WTC11 (cell line): ENCODE measurements around the gene MCM3AP. TPM values are rescaled to one million over a fixed set of nuclear protein-coding genes. Genes with fewer than 3 reads are reported as not detected.
A peak's percentile ranks its signal among the peaks of the same experiment; 100 is the strongest.

Experiments
- ATAC-seq: fragments of 200-7000 bp; cut with Tn5 transposase; 2 replicates; pipeline ENCODE4 v1.10.0; 2021; ENCODE audit warnings: mild to moderate bottlenecking, moderate library complexity
- CTCF ChIA-PET: fragments of 300-600 bp; sonication (Branson Sonifier 250); formaldehyde crosslinking; loops from one replicate; lab custom pipeline; 2021; ENCODE audit warnings: antibody characterized with exemption; lab: Charles Lee
- POLR2A ChIA-PET: fragments of 350-600 bp; sonication (Branson Sonifier 250); formaldehyde crosslinking; loops from one replicate; lab custom pipeline; 2021; ENCODE audit warnings: antibody characterized with exemption; lab: Charles Lee
- DNase-seq: peaks from one replicate; pipeline ENCODE4 v3.0.0; 2021; ENCODE audit warnings: low spot score
- H3K27ac Mint-ChIP-seq: 2 replicates; pipeline ENCODE4 v1.8.0; 2021; ENCODE audit warnings: mixed read lengths
- H3K27me3 Mint-ChIP-seq: 2 replicates; pipeline ENCODE4 v1.8.0; 2021; ENCODE audit warnings: low read depth, mild to moderate bottlenecking, moderate library complexity, mixed read lengths
- H3K36me3 Mint-ChIP-seq: 2 replicates; pipeline ENCODE4 v1.8.0; 2021; ENCODE audit warnings: mixed read lengths
- H3K4me1 Mint-ChIP-seq: 2 replicates; pipeline ENCODE4 v1.8.0; 2022; ENCODE audit warnings: mixed read lengths
- H3K4me3 Mint-ChIP-seq: 2 replicates; pipeline ENCODE4 v1.8.0; 2021; ENCODE audit warnings: mild to moderate bottlenecking, moderate library complexity, mixed read lengths
- H3K9me3 Mint-ChIP-seq: 2 replicates; pipeline ENCODE4 v1.8.0; 2021; ENCODE audit warnings: mixed read lengths
- CBFB ChIP-seq: sonication (generic); formaldehyde crosslinking; IDR thresholded peaks from 2 replicates; pipeline ENCODE4 v1.8.1; 2022; ENCODE audit warnings: mild to moderate bottlenecking, low read depth, missing genetic modification reagents
- ETV6 ChIP-seq: sonication (generic); formaldehyde crosslinking; IDR thresholded peaks from 2 replicates; pipeline ENCODE4 v1.8.1; 2022; ENCODE audit warnings: mild to moderate bottlenecking, missing genetic modification reagents
- GRHL2 ChIP-seq: fragments of 250-450 bp; sonication (Bioruptor Pico); IDR thresholded peaks from 2 replicates; pipeline ENCODE4 v1.8.0; 2022; ENCODE audit warnings: mild to moderate bottlenecking, moderate library complexity; ENCODE audit not compliant: insufficient replicate concordance, severe bottlenecking
- HMGA2 ChIP-seq: fragments of 250-450 bp; sonication (Bioruptor Pico); IDR thresholded peaks from 2 replicates; pipeline ENCODE4 v1.4.0; 2021; ENCODE audit warnings: mild to moderate bottlenecking, moderate library complexity
- KAT7 ChIP-seq: sonication (generic); formaldehyde crosslinking; IDR thresholded peaks from 2 replicates; pipeline ENCODE4 v1.8.1; 2023; ENCODE audit warnings: missing genetic modification reagents, mild to moderate bottlenecking, borderline replicate concordance
- NR1H2 ChIP-seq: sonication (generic); formaldehyde crosslinking; IDR thresholded peaks from 2 replicates; pipeline ENCODE4 v1.9.0; 2021; ENCODE audit warnings: mild to moderate bottlenecking, moderate library complexity, missing genetic modification reagents
- NR2C2 ChIP-seq: sonication (generic); formaldehyde crosslinking; IDR thresholded peaks from 2 replicates; pipeline ENCODE4 v1.8.0; 2022; ENCODE audit warnings: mild to moderate bottlenecking, missing genetic modification reagents
- RORB ChIP-seq: fragments of 250-450 bp; sonication (Bioruptor Pico); IDR thresholded peaks from 2 replicates; pipeline ENCODE4 v1.9.0; 2021; ENCODE audit warnings: mild to moderate bottlenecking
- TEAD1 ChIP-seq: sonication (generic); formaldehyde crosslinking; IDR thresholded peaks from 2 replicates; pipeline ENCODE4 v1.8.0; 2022; ENCODE audit warnings: mild to moderate bottlenecking, missing genetic modification reagents
- TP53 ChIP-seq: sonication (generic); formaldehyde crosslinking; IDR thresholded peaks from 2 replicates; pipeline ENCODE4 v1.8.1; 2023; ENCODE audit warnings: mild to moderate bottlenecking, missing genetic modification reagents
- ZBTB21 ChIP-seq: sonication (generic); formaldehyde crosslinking; IDR thresholded peaks from 2 replicates; pipeline ENCODE4 v1.8.1; 2023; ENCODE audit warnings: mild to moderate bottlenecking, missing genetic modification reagents, borderline replicate concordance
- ZNF263 ChIP-seq: sonication (generic); formaldehyde crosslinking; IDR thresholded peaks from 2 replicates; pipeline ENCODE4 v1.8.1; 2022; ENCODE audit warnings: low read depth, mild to moderate bottlenecking, moderate library complexity, missing genetic modification reagents
- ZNF396 ChIP-seq: fragments of 250-450 bp; sonication (Bioruptor Pico); IDR thresholded peaks from 2 replicates; pipeline ENCODE4 v1.8.0; 2021; ENCODE audit warnings: mild to moderate bottlenecking, moderate library complexity, borderline replicate concordance
- ZNF423 ChIP-seq: fragments of 250-450 bp; sonication (Bioruptor Pico); IDR thresholded peaks from 2 replicates; pipeline ENCODE4 v2.1.2; 2022; ENCODE audit warnings: mild to moderate bottlenecking, moderate library complexity
- ZNF671 ChIP-seq: fragments of 250-450 bp; sonication (Bioruptor Pico); IDR thresholded peaks from 2 replicates; pipeline ENCODE4 v1.8.0; 2021; ENCODE audit warnings: mild to moderate bottlenecking
- total RNA-seq: library from RNA; stranded (reverse); gene quantifications from 3 replicates; pipeline ENCODE4 v1.2.3, GENCODE V29; 2021
- TF ChIP-seq, protein P1 (sequence below): sonication (generic); formaldehyde crosslinking; IDR thresholded peaks from 2 replicates; pipeline ENCODE4 v1.8.1; 2023; ENCODE audit warnings: mild to moderate bottlenecking, moderate library complexity, missing genetic modification reagents
- TF ChIP-seq, protein P2 (sequence below): sonication (generic); formaldehyde crosslinking; IDR thresholded peaks from 2 replicates; pipeline ENCODE4 v1.8.0; 2022; ENCODE audit warnings: mild to moderate bottlenecking, missing genetic modification reagents
- TF ChIP-seq, protein P3 (sequence below): sonication (generic); formaldehyde crosslinking; IDR thresholded peaks from 2 replicates; pipeline ENCODE4 v1.8.1; 2023; ENCODE audit warnings: mild to moderate bottlenecking, missing genetic modification reagents
- TF ChIP-seq, protein P4 (sequence below): sonication (generic); formaldehyde crosslinking; IDR thresholded peaks from 2 replicates; pipeline ENCODE4 v1.8.1; 2023; ENCODE audit warnings: mild to moderate bottlenecking, missing genetic modification reagents, borderline replicate concordance
- TF ChIP-seq, protein P5 (sequence below): sonication (generic); formaldehyde crosslinking; IDR thresholded peaks from 2 replicates; pipeline ENCODE4 v1.8.0; 2023; ENCODE audit warnings: missing genetic modification reagents

Gene MCM3AP
- total RNA-seq, 1 experiment from 2014 or later, result 167 TPM

DNA sequence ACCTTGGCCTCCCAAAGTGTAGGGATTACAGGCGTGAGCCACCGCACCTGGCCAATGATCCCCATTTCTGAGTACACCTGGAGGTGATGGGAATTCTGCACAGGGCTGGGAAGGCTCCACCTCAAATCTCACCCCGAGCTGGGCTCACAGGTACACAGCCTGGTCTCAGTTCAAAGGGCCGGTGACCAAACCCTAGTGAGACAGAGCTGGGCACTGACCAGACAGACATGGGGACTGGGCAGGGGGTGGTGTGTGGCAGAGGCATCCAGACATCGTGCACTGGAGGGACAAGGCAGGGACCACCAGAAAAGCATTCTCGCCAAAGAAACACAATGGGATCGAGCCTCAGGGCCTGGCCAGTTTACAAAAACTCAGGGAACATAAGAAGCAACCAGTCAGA is 74.0 kb downstream of the MCM3AP start:
- Mint-ChIP-seq H3K27ac (no peak overlapping the region), H3K36me3 (peaks cover 15% of the 10 kb centered on the region), H3K9me3 (no peaks in the 10 kb centered on the region), H3K27me3 (no peaks in the 10 kb centered on the region), H3K4me1 (no peaks in the 10 kb centered on the region), H3K4me3 (no peak overlapping the region)
- ChIA-PET POLR2A (no interaction called here), CTCF (interaction anchor here (1.1 to 2.0 kb wide), 3 partner anchors 63 to 69 kb away, joined by 3 to 7 read pairs (median 3); no protein-coding TSS in a partner anchor)
- peak; percentile 4 for DNase-seq
- TF ChIP-seq, protein P1, sequence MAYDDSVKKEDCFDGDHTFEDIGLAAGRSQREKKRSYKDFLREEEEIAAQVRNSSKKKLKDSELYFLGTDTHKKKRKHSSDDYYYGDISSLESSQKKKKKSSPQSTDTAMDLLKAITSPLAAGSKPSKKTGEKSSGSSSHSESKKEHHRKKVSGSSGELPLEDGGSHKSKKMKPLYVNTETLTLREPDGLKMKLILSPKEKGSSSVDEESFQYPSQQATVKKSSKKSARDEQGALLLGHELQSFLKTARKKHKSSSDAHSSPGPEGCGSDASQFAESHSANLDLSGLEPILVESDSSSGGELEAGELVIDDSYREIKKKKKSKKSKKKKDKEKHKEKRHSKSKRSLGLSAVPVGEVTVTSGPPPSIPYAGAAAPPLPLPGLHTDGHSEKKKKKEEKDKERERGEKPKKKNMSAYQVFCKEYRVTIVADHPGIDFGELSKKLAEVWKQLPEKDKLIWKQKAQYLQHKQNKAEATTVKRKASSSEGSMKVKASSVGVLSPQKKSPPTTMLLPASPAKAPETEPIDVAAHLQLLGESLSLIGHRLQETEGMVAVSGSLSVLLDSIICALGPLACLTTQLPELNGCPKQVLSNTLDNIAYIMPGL, result no peak
- no peak for TF ChIP-seq KAT7 (CRISPR knock-in tag)
- TF ChIP-seq NR1H2 (CRISPR knock-in tag), result no peak
- TF ChIP-seq, protein P2, sequence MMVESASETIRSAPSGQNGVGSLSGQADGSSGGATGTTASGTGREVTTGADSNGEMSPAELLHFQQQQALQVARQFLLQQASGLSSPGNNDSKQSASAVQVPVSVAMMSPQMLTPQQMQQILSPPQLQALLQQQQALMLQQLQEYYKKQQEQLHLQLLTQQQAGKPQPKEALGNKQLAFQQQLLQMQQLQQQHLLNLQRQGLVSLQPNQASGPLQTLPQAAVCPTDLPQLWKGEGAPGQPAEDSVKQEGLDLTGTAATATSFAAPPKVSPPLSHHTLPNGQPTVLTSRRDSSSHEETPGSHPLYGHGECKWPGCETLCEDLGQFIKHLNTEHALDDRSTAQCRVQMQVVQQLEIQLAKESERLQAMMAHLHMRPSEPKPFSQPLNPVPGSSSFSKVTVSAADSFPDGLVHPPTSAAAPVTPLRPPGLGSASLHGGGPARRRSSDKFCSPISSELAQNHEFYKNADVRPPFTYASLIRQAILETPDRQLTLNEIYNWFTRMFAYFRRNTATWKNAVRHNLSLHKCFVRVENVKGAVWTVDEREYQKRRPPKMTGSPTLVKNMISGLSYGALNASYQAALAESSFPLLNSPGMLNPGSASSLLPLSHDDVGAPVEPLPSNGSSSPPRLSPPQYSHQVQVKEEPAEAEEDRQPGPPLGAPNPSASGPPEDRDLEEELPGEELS (CRISPR knock-in tag), result no peak
- ATAC-seq, result no peak

DNA sequence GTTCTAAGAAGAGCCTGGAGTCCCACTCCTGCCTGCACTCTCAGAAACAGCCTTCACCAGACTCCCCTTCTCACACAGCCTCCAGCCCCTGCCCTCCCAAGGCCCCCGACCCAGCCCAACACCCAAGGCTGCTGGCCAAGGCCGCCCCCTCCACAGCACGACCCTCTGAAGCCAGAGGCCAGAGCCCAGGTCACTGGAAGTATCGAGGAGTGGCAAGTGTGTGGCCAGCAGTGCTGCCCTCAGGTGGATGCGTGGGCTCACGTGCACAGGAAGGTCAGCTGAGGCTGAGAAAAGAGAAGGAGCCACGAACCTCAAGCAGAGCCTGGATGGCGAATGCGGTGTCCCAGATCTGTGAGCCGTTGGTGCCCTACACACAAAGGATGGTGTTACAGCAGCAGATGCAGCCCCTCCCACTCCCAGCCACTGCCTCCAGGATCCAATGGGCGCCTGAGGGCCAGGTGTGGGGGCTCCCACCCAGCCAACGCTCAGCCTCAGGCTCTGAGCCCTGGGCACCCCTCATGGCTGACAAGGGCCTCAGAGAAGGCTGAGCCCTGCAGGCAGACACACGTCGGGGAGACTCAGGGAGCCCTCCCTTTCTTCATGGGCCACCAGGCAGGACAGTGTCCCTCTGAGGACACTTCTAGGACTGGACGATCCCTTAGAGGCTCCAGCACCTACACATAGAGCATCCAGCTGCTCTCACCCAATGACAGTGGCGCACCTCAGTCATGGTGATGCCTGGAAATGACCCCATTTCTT is 74.9 kb downstream of the MCM3AP start:
- no peak for ATAC-seq
- Mint-ChIP-seq H3K4me1 (no peaks in the 10 kb centered on the region), H3K27me3 (no peaks in the 10 kb centered on the region), H3K27ac (no peak overlapping the region; the same call in 1 of the 2 replicates), H3K36me3 (peaks cover 20% of the 10 kb centered on the region), H3K9me3 (no peaks in the 10 kb centered on the region), H3K4me3 (no peak overlapping the region)
- CTCF ChIA-PET, result interaction anchor here (0.8 to 2.0 kb wide), 4 partner anchors 57 to 68 kb away, joined by 3 to 7 read pairs (median 4); no protein-coding TSS in a partner anchor
- POLR2A ChIA-PET, result no interaction called here
- TF ChIP-seq NR2C2 (CRISPR knock-in tag), result no peak
- TF ChIP-seq, protein P3, sequence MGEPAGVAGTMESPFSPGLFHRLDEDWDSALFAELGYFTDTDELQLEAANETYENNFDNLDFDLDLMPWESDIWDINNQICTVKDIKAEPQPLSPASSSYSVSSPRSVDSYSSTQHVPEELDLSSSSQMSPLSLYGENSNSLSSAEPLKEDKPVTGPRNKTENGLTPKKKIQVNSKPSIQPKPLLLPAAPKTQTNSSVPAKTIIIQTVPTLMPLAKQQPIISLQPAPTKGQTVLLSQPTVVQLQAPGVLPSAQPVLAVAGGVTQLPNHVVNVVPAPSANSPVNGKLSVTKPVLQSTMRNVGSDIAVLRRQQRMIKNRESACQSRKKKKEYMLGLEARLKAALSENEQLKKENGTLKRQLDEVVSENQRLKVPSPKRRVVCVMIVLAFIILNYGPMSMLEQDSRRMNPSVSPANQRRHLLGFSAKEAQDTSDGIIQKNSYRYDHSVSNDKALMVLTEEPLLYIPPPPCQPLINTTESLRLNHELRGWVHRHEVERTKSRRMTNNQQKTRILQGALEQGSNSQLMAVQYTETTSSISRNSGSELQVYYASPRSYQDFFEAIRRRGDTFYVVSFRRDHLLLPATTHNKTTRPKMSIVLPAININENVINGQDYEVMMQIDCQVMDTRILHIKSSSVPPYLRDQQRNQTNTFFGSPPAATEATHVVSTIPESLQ (CRISPR knock-in tag), result no peak
- TF ChIP-seq ZNF671 (CRISPR knock-in tag), result no peak
- TF ChIP-seq TP53 (CRISPR knock-in tag), result no peak
- TF ChIP-seq CBFB (CRISPR knock-in tag), result no peak
- TF ChIP-seq, protein P2 (CRISPR knock-in tag), result no peak
- TF ChIP-seq ZBTB21 (CRISPR knock-in tag), result no peak
- TF ChIP-seq RORB (CRISPR knock-in tag), result no peak
- no peak for TF ChIP-seq ZNF396 (CRISPR knock-in tag)
- TF ChIP-seq ETV6, result no peak
- TF ChIP-seq GRHL2 (CRISPR knock-in tag), result no peak
- no peak for TF ChIP-seq TEAD1 (CRISPR knock-in tag)
- TF ChIP-seq ZNF423 (CRISPR knock-in tag), result no peak
- no peak for TF ChIP-seq ZNF263 (CRISPR knock-in tag)
- TF ChIP-seq, protein P4, sequence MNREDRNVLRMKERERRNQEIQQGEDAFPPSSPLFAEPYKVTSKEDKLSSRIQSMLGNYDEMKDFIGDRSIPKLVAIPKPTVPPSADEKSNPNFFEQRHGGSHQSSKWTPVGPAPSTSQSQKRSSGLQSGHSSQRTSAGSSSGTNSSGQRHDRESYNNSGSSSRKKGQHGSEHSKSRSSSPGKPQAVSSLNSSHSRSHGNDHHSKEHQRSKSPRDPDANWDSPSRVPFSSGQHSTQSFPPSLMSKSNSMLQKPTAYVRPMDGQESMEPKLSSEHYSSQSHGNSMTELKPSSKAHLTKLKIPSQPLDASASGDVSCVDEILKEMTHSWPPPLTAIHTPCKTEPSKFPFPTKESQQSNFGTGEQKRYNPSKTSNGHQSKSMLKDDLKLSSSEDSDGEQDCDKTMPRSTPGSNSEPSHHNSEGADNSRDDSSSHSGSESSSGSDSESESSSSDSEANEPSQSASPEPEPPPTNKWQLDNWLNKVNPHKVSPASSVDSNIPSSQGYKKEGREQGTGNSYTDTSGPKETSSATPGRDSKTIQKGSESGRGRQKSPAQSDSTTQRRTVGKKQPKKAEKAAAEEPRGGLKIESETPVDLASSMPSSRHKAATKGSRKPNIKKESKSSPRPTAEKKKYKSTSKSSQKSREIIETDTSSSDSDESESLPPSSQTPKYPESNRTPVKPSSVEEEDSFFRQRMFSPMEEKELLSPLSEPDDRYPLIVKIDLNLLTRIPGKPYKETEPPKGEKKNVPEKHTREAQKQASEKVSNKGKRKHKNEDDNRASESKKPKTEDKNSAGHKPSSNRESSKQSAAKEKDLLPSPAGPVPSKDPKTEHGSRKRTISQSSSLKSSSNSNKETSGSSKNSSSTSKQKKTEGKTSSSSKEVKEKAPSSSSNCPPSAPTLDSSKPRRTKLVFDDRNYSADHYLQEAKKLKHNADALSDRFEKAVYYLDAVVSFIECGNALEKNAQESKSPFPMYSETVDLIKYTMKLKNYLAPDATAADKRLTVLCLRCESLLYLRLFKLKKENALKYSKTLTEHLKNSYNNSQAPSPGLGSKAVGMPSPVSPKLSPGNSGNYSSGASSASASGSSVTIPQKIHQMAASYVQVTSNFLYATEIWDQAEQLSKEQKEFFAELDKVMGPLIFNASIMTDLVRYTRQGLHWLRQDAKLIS (CRISPR knock-in tag), result no peak
- TF ChIP-seq, protein P5, sequence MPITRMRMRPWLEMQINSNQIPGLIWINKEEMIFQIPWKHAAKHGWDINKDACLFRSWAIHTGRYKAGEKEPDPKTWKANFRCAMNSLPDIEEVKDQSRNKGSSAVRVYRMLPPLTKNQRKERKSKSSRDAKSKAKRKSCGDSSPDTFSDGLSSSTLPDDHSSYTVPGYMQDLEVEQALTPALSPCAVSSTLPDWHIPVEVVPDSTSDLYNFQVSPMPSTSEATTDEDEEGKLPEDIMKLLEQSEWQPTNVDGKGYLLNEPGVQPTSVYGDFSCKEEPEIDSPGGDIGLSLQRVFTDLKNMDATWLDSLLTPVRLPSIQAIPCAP (CRISPR knock-in tag), result no peak
- no peak for TF ChIP-seq HMGA2 (CRISPR knock-in tag)
- DNase-seq, result peak; percentile 19
